ENCODE data around the gene SYCP3. TPM values are rescaled to one million over a fixed set of nuclear protein-coding genes. Genes with fewer than 3 reads are reported as not detected.

SYCP3 gene
- total RNA-seq, 1 donor from 2014 or later: 0.04 TPM

GRCh38 chr12:101691503-101692096, 47.7 kb downstream of the SYCP3 start:
- H3K4me1 ChIP-seq: no peaks in the 10 kb centered on the region
- H3K4me3 ChIP-seq: no peak overlapping the region
- no peak overlapping the region for H3K4me3 Mint-ChIP-seq
- H3K27me3 ChIP-seq: peaks cover 22% of the 10 kb centered on the region
- H3K9ac ChIP-seq: no peak overlapping the region
- no peaks in the 10 kb centered on the region for H3F3A ChIP-seq (ENCODE audit: low read depth)
- H4K20me1 ChIP-seq (ENCODE audit: low read depth): no peaks in the 10 kb centered on the region
- no peak overlapping the region for H2AFZ ChIP-seq (replicated peaks)
- H3K4me1 Mint-ChIP-seq: peaks cover 2% of the 10 kb centered on the region
- H3K9me3 ChIP-seq (ENCODE audit: low read depth): no peaks in the 10 kb centered on the region
- no peaks in the 10 kb centered on the region for H3K36me3 Mint-ChIP-seq
- peaks cover 5% of the 10 kb centered on the region for H3K27me3 Mint-ChIP-seq (ENCODE audit: insufficient read depth, low read depth)
- H3K9me3 Mint-ChIP-seq: no peaks in the 10 kb centered on the region
- no peak for DNase-seq (ENCODE audit: low spot score)
- no peak overlapping the region for H3K4me2 ChIP-seq
- H3K36me3 ChIP-seq: no peaks in the 10 kb centered on the region
- no peak overlapping the region for H3K27ac Mint-ChIP-seq
- TF ChIP-seq EZH2phosphoT487 (IDR thresholded peaks at IDR 0.05) (no peak), EZH2 (IDR thresholded peaks at IDR 0.05) (no peak), CTCF (IDR thresholded peaks at IDR 0.05) (no peak)
- no peak overlapping the region for H3K27ac ChIP-seq
- no peaks in the 10 kb centered on the region for H3K79me2 ChIP-seq (ENCODE audit: low read depth)

DNA sequence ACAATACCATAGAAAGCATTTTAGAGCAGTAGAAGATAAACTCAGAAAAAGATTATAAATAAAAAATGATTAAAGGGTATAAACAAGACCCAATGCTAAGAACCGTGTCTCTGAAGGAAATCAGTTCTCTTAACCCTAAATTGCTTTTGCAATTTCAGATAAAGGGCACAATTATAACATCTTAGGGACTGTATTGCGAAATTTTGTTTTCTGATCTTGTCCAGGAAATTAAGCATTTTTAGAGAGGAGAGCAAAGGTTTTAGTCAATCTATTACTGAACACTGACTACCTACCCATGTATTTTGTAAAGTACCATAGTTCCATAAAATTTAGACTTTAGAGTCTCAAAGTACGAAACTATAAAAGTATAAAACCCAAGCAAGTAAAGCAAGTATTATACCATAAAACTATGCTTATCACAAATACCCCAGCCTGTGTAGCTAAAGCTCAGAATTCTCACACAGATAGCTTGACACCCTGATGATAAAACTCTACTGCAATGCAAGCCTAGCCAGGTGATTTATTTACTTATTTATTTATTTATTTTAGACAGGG, 48.6 kb downstream of the SYCP3 start:
- Histone ChIP-seq H4K20me1 (ENCODE audit: low read depth) (no peaks in the 10 kb centered on the region), H3K9ac (no peak overlapping the region), H3K4me1 (no peaks in the 10 kb centered on the region), H3K9me3 (ENCODE audit: low read depth) (no peaks in the 10 kb centered on the region), H3K4me3 (no peak overlapping the region), H3K27me3 (peaks cover 12% of the 10 kb centered on the region), H3K27ac (no peak overlapping the region), H3K79me2 (ENCODE audit: low read depth) (no peaks in the 10 kb centered on the region), H3K36me3 (no peaks in the 10 kb centered on the region), H3F3A (ENCODE audit: low read depth) (no peaks in the 10 kb centered on the region), H3K4me2 (no peak overlapping the region), H2AFZ (replicated peaks) (no peak overlapping the region)
- Mint-ChIP-seq H3K4me3 (no peak overlapping the region), H3K4me1 (no peaks in the 10 kb centered on the region), H3K36me3 (no peaks in the 10 kb centered on the region), H3K27me3 (ENCODE audit: insufficient read depth, low read depth) (peaks cover 3% of the 10 kb centered on the region), H3K9me3 (no peaks in the 10 kb centered on the region), H3K27ac (no peak overlapping the region)
- DNase-seq (ENCODE audit: low spot score): no peak
- TF ChIP-seq CTCF (IDR thresholded peaks at IDR 0.05) (no peak), EZH2phosphoT487 (IDR thresholded peaks at IDR 0.05) (no peak), EZH2 (IDR thresholded peaks at IDR 0.05) (no peak)

GRCh38 chr12:101686176-101686575, 53.1 kb downstream of the SYCP3 start:
- Mint-ChIP-seq H3K4me1 (no peaks in the 10 kb centered on the region), H3K27ac (no peak overlapping the region), H3K36me3 (no peaks in the 10 kb centered on the region), H3K4me3 (no peak overlapping the region), H3K9me3 (no peaks in the 10 kb centered on the region), H3K27me3 (ENCODE audit: insufficient read depth, low read depth) (peaks cover 3% of the 10 kb centered on the region)
- Histone ChIP-seq H3F3A (ENCODE audit: low read depth) (no peaks in the 10 kb centered on the region), H4K20me1 (ENCODE audit: low read depth) (no peaks in the 10 kb centered on the region), H2AFZ (replicated peaks) (no peak overlapping the region), H3K9ac (no peak overlapping the region), H3K36me3 (no peaks in the 10 kb centered on the region), H3K27me3 (no peaks in the 10 kb centered on the region), H3K4me2 (no peak overlapping the region), H3K9me3 (ENCODE audit: low read depth) (no peaks in the 10 kb centered on the region), H3K4me1 (no peaks in the 10 kb centered on the region), H3K4me3 (no peak overlapping the region), H3K27ac (no peak overlapping the region), H3K79me2 (ENCODE audit: low read depth) (no peaks in the 10 kb centered on the region)
- no peak for DNase-seq (ENCODE audit: low spot score)
- TF ChIP-seq EZH2 (IDR thresholded peaks at IDR 0.05) (no peak), CTCF (IDR thresholded peaks at IDR 0.05) (no peak), EZH2phosphoT487 (IDR thresholded peaks at IDR 0.05) (no peak)
